Keratinocyte (primary cell): ENCODE measurements around the gene ALCAM.

Experiments
- CTCF ChIP-seq, 3 experiments: IDR thresholded peaks in 1 of 3; conservative IDR thresholded peaks in 1 of 3; optimal IDR thresholded peaks in 1 of 3; 2 replicates in 2 of 3; 3 replicates in 1 of 3; pipeline versions ENCODE3 to v1.5.1; 2011; ENCODE audit warnings: low read length in 3 of 3, mild to moderate bottlenecking in 3 of 3, moderate library complexity in 2 of 3, control low read depth in 1 of 3, inconsistent platforms in 1 of 3; ENCODE audit not compliant: insufficient read depth in 2 of 3; ENCODE audit errors: extremely low read depth in 1 of 3
- EZH2 ChIP-seq: IDR thresholded peaks from one replicate; pipeline ENCODE4 v1.6.1; 2012; ENCODE audit warnings: inconsistent platforms, mild to moderate bottlenecking, low read length, moderate library complexity

- TF ChIP-seq CTCF (optimal IDR thresholded peaks at IDR 0.05 in 1 of 3, IDR thresholded peaks at IDR 0.05 in 1 of 3, conservative IDR thresholded peaks at IDR 0.05 in 1 of 3; ENCODE audit: extremely low read depth in 1 of 3, insufficient read depth in 2 of 3, low read length in 3 of 3) (no peak), EZH2 (no peak)
These were observed 156.8 kb downstream of the ALCAM start for GRCh38 chr3:105523501-105523900.
